GM18868 (cell line): ENCODE measurements around the gene PTPRF.

Experiments
- ATAC-seq: cut with Tn5 transposase; IDR thresholded peaks from one replicate; pipeline ENCODE4 v1.9.1; 2021; ENCODE audit warnings: mild to moderate bottlenecking, moderate library complexity; ENCODE audit not compliant: unreplicated experiment

PTPRF gene

GRCh38 chr1:43512133-43512532 lies 18.6 kb upstream of the PTPRF start:
- no peak for ATAC-seq

GRCh38 chr1:43512681-43513080 lies 18.0 kb upstream of the PTPRF start:
- ATAC-seq: no peak

GRCh38 chr1:43513471-43514173 lies 17.1 kb upstream of the PTPRF start:
- no peak for ATAC-seq

GRCh38 chr1:43518935-43519686 lies 11.6 kb upstream of the PTPRF start:
- ATAC-seq: no peak

- ATAC-seq: no peak
These were observed 10.4 kb upstream of the PTPRF start for GRCh38 chr1:43520100-43520778.

- ATAC-seq: no peak
These were observed 9.6 kb upstream of the PTPRF start for GRCh38 chr1:43521078-43521477.

- no peak for ATAC-seq
These were observed 8.9 kb upstream of the PTPRF start for GRCh38 chr1:43521756-43522155.

GRCh38 chr1:43522431-43522775 lies 8.3 kb upstream of the PTPRF start:
- ATAC-seq: no peak

- no peak for ATAC-seq
These were observed 7.8 kb upstream of the PTPRF start for GRCh38 chr1:43522776-43523480.

GRCh38 chr1:43524804-43525203 lies 5.9 kb upstream of the PTPRF start:
- no peak for ATAC-seq

- no peak for ATAC-seq
These were observed 4.7 kb upstream of the PTPRF start for GRCh38 chr1:43526002-43526401.

GRCh38 chr1:43527111-43527878 lies 3.4 kb upstream of the PTPRF start:
- ATAC-seq: no peak

- ATAC-seq: no peak
These were observed 1.4 kb upstream of the PTPRF start for GRCh38 chr1:43529206-43529731.

- ATAC-seq: no peak
These were observed 623 bp downstream of the PTPRF start for GRCh38 chr1:43531107-43531905.

GRCh38 chr1:43531906-43532584 lies 1.4 kb downstream of the PTPRF start:
- no peak for ATAC-seq

GRCh38 chr1:43532716-43533115 lies 2.0 kb downstream of the PTPRF start:
- no peak for ATAC-seq

GRCh38 chr1:43533584-43533983 lies 2.9 kb downstream of the PTPRF start:
- no peak for ATAC-seq

GRCh38 chr1:43534256-43534655 lies 3.6 kb downstream of the PTPRF start:
- ATAC-seq: no peak
